B cell (primary cell): Measurements from ENCODE around the gene CORO1C. TPM values are rescaled to one million over a fixed set of nuclear protein-coding genes. Genes with fewer than 3 reads are reported as not detected.
A peak's percentile ranks its signal among the peaks of the same experiment; 100 is the strongest.
"Not testable (repeated sequence)": the region's sequence is repeated elsewhere in the genome, so short reads cannot be mapped to it uniquely, and the experiment has no call there.

ENCODE experiments used
- ATAC-seq: fragments of 200-7000 bp; cut with Tn5 transposase; one replicate; pipeline ENCODE4 v1.10.0; 2021; ENCODE audit warnings: low read depth, mild to moderate bottlenecking, moderate number of reproducible peaks, moderate library complexity
- CTCF ChIA-PET: fragments of 350-600 bp; sonication (Branson Sonifier 250); formaldehyde crosslinking; loops from one replicate; lab custom pipeline; 2021; ENCODE audit warnings: antibody characterized with exemption, inconsistent platforms; lab: Charles Lee
- POLR2A ChIA-PET: fragments of 350-600 bp; sonication (Branson Sonifier 250); formaldehyde crosslinking; loops from one replicate; lab custom pipeline; 2021; ENCODE audit warnings: antibody characterized with exemption; lab: Charles Lee
- DNase-seq: peaks from one replicate; pipeline ENCODE4 v3.0.0; 2013
- H2AFZ ChIP-seq: 2 replicates; pipeline ENCODE4 v1.6.1; 2012; ENCODE audit warnings: mild to moderate bottlenecking, low read depth, low read length; ENCODE audit not compliant: insufficient read depth, poor library complexity, severe bottlenecking
- H3K27ac ChIP-seq, 2 donors: 1 replicate in 1 of 2; 2 replicates in 1 of 2; pipeline ENCODE4 v1.5.1; 2012 to 2013; ENCODE audit warnings: low read length in 2 of 2, mild to moderate bottlenecking in 2 of 2, moderate library complexity in 1 of 2
- H3K27me3 ChIP-seq, 4 experiments: fragments of 200-600 bp in 1 of 4; sonication (generic) in 1 of 4; replicated peaks in 1 of 4; 1 replicate in 2 of 4; 2 replicates in 2 of 4; pipeline versions ENCODE4 v1.6.1 to v1.7.0; 2013 to 2016; ENCODE audit warnings: low read length in 3 of 4, mild to moderate bottlenecking in 2 of 4, mixed read lengths in 1 of 4, moderate library complexity in 1 of 4; ENCODE audit not compliant: insufficient read depth in 4 of 4, control insufficient read depth in 3 of 4; ENCODE audit errors: control extremely low read depth in 1 of 4
- H3K36me3 ChIP-seq, 2 experiments: replicated peaks in 1 of 2; 1 replicate in 1 of 2; 2 replicates in 1 of 2; pipeline versions ENCODE4 v1.6.1 to v1.7.1; 2013; ENCODE audit warnings: low read length in 1 of 2; ENCODE audit not compliant: insufficient read depth in 2 of 2, control insufficient read depth in 1 of 2; ENCODE audit errors: control extremely low read depth in 1 of 2, extremely low read depth in 1 of 2
- H3K4me1 ChIP-seq, 2 donors: fragments of 200-600 bp in 1 of 2; sonication (generic) in 1 of 2; 1 replicate in 1 of 2; 2 replicates in 1 of 2; pipeline versions ENCODE4 v1.5.1 to v1.6.1; 2013 to 2017; ENCODE audit warnings: low read length in 2 of 2; ENCODE audit not compliant: control insufficient read depth in 2 of 2, insufficient read depth in 2 of 2
- H3K4me2 ChIP-seq: replicated peaks from 2 replicates; pipeline ENCODE3; 2012; ENCODE audit warnings: mild to moderate bottlenecking, low read depth, low read length; ENCODE audit not compliant: poor library complexity, severe bottlenecking
- H3K4me3 ChIP-seq, 5 experiments: fragments of 200-600 bp in 1 of 5; sonication (generic) in 1 of 5; 1 replicate in 3 of 5; 2 replicates in 2 of 5; pipeline versions ENCODE4 v1.5.1 to v1.7.0; 2011 to 2016; ENCODE audit warnings: low read length in 4 of 5, mild to moderate bottlenecking in 4 of 5, low read depth in 2 of 5, control low read depth in 1 of 5, moderate library complexity in 1 of 5; ENCODE audit not compliant: insufficient read depth in 1 of 5; ENCODE audit errors: control extremely low read depth in 1 of 5, extremely low read depth in 1 of 5
- H3K79me2 ChIP-seq: fragments of 200-600 bp; sonication (generic); one replicate; pipeline ENCODE4 v1.6.0; 2016; ENCODE audit warnings: low read length; ENCODE audit not compliant: control insufficient read depth, insufficient read depth
- H3K9ac ChIP-seq: fragments of 200-600 bp; sonication (generic); 2 replicates; pipeline ENCODE4 v1.6.1; 2017; ENCODE audit warnings: mild to moderate bottlenecking, low read length, moderate library complexity
- H3K9me3 ChIP-seq, 3 donors: one replicate each; pipeline versions ENCODE4 v1.6.1 to v1.7.1; 2013; ENCODE audit warnings: low read length in 2 of 3; ENCODE audit not compliant: control insufficient read depth in 2 of 3, insufficient read depth in 1 of 3; ENCODE audit errors: control extremely low read depth in 1 of 3
- H4K20me1 ChIP-seq: 2 replicates; pipeline ENCODE4 v1.6.0; 2012; ENCODE audit warnings: mild to moderate bottlenecking, low read length; ENCODE audit not compliant: insufficient read depth, control insufficient read depth, poor library complexity, severe bottlenecking
- H3K27ac Mint-ChIP-seq: one replicate; pipeline ENCODE4 v1.8.0; 2021; ENCODE audit warnings: mixed read lengths
- H3K27me3 Mint-ChIP-seq: one replicate; pipeline ENCODE4 v1.8.0; 2021; ENCODE audit warnings: mixed read lengths
- H3K4me1 Mint-ChIP-seq: one replicate; pipeline ENCODE4 v1.8.0; 2021; ENCODE audit warnings: mixed read lengths
- H3K4me3 Mint-ChIP-seq: one replicate; pipeline ENCODE4 v1.8.0; 2021; ENCODE audit warnings: mixed read lengths
- H3K9me3 Mint-ChIP-seq: one replicate; pipeline ENCODE4 v1.8.0; 2022; ENCODE audit warnings: mixed read lengths; ENCODE audit not compliant: insufficient read depth
- CTCF ChIP-seq: fragments of 200-600 bp; IDR thresholded peaks from one replicate; pipeline ENCODE4 v1.8.0; 2022; ENCODE audit warnings: antibody characterized with exemption, mild to moderate bottlenecking
- EZH2 ChIP-seq: IDR thresholded peaks from 2 replicates; pipeline ENCODE4 v1.6.1; 2012; ENCODE audit warnings: borderline replicate concordance, low read depth, mild to moderate bottlenecking, moderate library complexity, low read length; ENCODE audit not compliant: insufficient read depth, poor library complexity, severe bottlenecking
- WGBS: methylation state at CpG from one replicate; pipeline ENCODE4 v1.1.5; 2013; ENCODE audit warnings: missing lambda C conversion rate; ENCODE audit not compliant: insufficient coverage; 5-methylcytosine and 5-hydroxymethylcytosine counted together
- intact Hi-C: fragments of 100-400 bp; cut with micrococcal nuclease; formaldehyde crosslinking; loops from one replicate; pipeline ENCODE4 v1.10.0; 2022
- polyA plus RNA-seq: library from polyadenylated mRNA; depleted of rRNA; stranded (reverse); fragments of >200 nt; gene quantifications from 2 replicates; pipeline ENCODE4 v1.2.3, GENCODE V29; 2012
- total RNA-seq, 2 donors: library from RNA; stranded (reverse); fragments of 120-200 nt in 1 of 2; gene quantifications; 1 replicate in 1 of 2; 2 replicates in 1 of 2; pipeline versions ENCODE4 v1.2.3 to v1.2.4, GENCODE V29; 2013 to 2022

The CORO1C gene
- total and polyA plus RNA-seq, 2 donors (not counting 1 experiment from before 2014, with no cell fraction given), result 19.2 to 68.0 TPM

GRCh38 chr12:108633081-108633533, 98.2 kb downstream of the CORO1C start:
- ChIA-PET CTCF (interaction anchor here (0.6 to 17.3 kb wide), 13 partner anchors 9 to 218 kb away, joined by 3 to 431 read pairs (median 5); partner anchors contain the start of genes ISCU and SART3), POLR2A (interaction anchor here (0.5 to 14.8 kb wide), 13 partner anchors 9 to 897 kb away, joined by 3 to 133 read pairs (median 5); partner anchors contain the start of genes ISCU and SART3)
- Mint-ChIP-seq H3K4me1 (peaks cover 89% of the 10 kb centered on the region), H3K4me3 (peak overlapping the region; percentile 99), H3K27ac (peak overlapping the region; percentile 100), H3K9me3 (no peaks in the 10 kb centered on the region), H3K27me3 (no peaks in the 10 kb centered on the region)
- peaks cover 78 to 88% of the 10 kb centered on the region in 2 donors for H3K4me1 ChIP-seq
- peaks cover 36% of the 10 kb centered on the region for H3K79me2 ChIP-seq
- peak overlapping the region; percentile 92 to 95 for H3K27ac ChIP-seq
- no peaks in the 10 kb centered on the region for H3K36me3 ChIP-seq
- H3K4me2 ChIP-seq, result peak overlapping the region; percentile 84
- H3K9me3 ChIP-seq, result peaks cover 0 to 8% (median 4%) of the 10 kb centered on the region in 3 donors
- H3K9ac ChIP-seq, result peak overlapping the region; percentile 44
- 89% methylated on average over 7 of the region's 7 CpGs for WGBS
- H3K4me3 ChIP-seq, result peak overlapping the region; percentile 18 to 82 (median 30)
- TF ChIP-seq EZH2 (no peak), CTCF (no peak)
- no peak for DNase-seq
- ATAC-seq, result no peak
- no peak overlapping the region for H2AFZ ChIP-seq
- intact Hi-C loops, result loop anchor here (1.0 to 10.0 kb wide), 5 partner anchors 16 to 518 kb away; partner anchors contain the start of genes ALKBH2, CORO1C, FICD and UNG
- no peaks in the 10 kb centered on the region for H3K27me3 ChIP-seq
- peaks cover 2% of the 10 kb centered on the region for H4K20me1 ChIP-seq

- intact Hi-C loops, result loop anchor here (10.0 kb wide), 2 partner anchors 464 to 516 kb away; partner anchors contain the start of genes ALKBH2 and UNG
- peak overlapping the region; percentile 84 for H3K4me2 ChIP-seq
- WGBS, result 83% methylated on average over 3 of the region's 4 CpGs
- peak overlapping the region; percentile 50 for H3K9ac ChIP-seq
- peak overlapping the region in 2 of 5 experiments; percentile 38 to 48 for H3K4me3 ChIP-seq
- Mint-ChIP-seq H3K4me1 (peaks cover 83% of the 10 kb centered on the region), H3K4me3 (peak overlapping the region; percentile 83), H3K27ac (peak overlapping the region; percentile 97)
- not testable (repeated sequence) for H3K27me3 ChIP-seq, H4K20me1 ChIP-seq, H3K9me3 ChIP-seq, H3K36me3 ChIP-seq, ATAC-seq, DNase-seq, H2AFZ ChIP-seq, H3K27me3 Mint-ChIP-seq, H3K9me3 Mint-ChIP-seq
- peaks cover 33% of the 10 kb centered on the region for H3K79me2 ChIP-seq
- CTCF ChIA-PET, result interaction anchor here (8.0 to 17.3 kb wide), 4 partner anchors 14 to 64 kb away, joined by 63 to 431 read pairs (median 166); partner anchors contain the start of genes ISCU and SART3
- H3K4me1 ChIP-seq, result peaks cover 72 to 89% of the 10 kb centered on the region in 2 donors
- POLR2A ChIA-PET, result interaction anchor here (0.8 to 14.8 kb wide), 3 partner anchors 14 to 67 kb away, joined by 3 to 133 read pairs (median 14); no protein-coding TSS in a partner anchor
- H3K27ac ChIP-seq, result peak overlapping the region; percentile 92 to 95
These were observed 100.1 kb downstream of the CORO1C start for GRCh38 chr12:108631261-108631660.
